Stimulated activated CD4-positive, alpha-beta T cell treated with anti-CD3 and anti-CD28 coated beads, TNF-alpha, amount 100 ng/mL, for 4 hours (primary cell): Measurements from ENCODE around the gene ENC1.
"Not testable (repeated sequence)": the region's sequence is repeated elsewhere in the genome, so short reads cannot be mapped to it uniquely, and the experiment has no call there.

Experiments used
- DNase-seq, 3 experiments: peaks; one replicate each; pipeline ENCODE4 v3.0.0-alpha.2; 2020; ENCODE audit warnings: low read depth in 3 of 3

Gene ENC1

GRCh38 chr5:74640450-74640953 is at the start of gene ENC1:
TSS of gene ENC1 (minus strand) at chr5:74640728. CDS start at chr5:74636485, 4,243 bp downstream.
- peak; percentile 49 to 57 (median 50) for DNase-seq

- no peak for DNase-seq
These were observed 46.6 kb upstream of the ENC1 start for GRCh38 chr5:74686962-74687751.

- no peak for DNase-seq
These were observed 45.6 kb upstream of the ENC1 start for GRCh38 chr5:74685979-74686631.

GRCh38 chr5:74684900-74685851 is 44.6 kb upstream of the ENC1 start, which contains the start of gene HEXB:
TSS of gene HEXB (plus strand) at chr5:74685233. CDS start at chr5:74685261, 28 bp downstream.
- peak; percentile 73 to 75 (median 74) for DNase-seq

- no peak for DNase-seq
These were observed 39.4 kb upstream of the ENC1 start for GRCh38 chr5:74679966-74680365.

- not testable (repeated sequence) for DNase-seq
These were observed 38.8 kb upstream of the ENC1 start for GRCh38 chr5:74679300-74679699.

GRCh38 chr5:74678123-74678522 is 37.6 kb upstream of the ENC1 start:
- not testable (repeated sequence) for DNase-seq

GRCh38 chr5:74676466-74676865 is 35.9 kb upstream of the ENC1 start:
- DNase-seq = not testable (repeated sequence)

- no peak for DNase-seq
These were observed 32.7 kb upstream of the ENC1 start for GRCh38 chr5:74673011-74673790.

GRCh38 chr5:74672215-74672877 is 31.8 kb upstream of the ENC1 start:
- DNase-seq = no peak

- no peak for DNase-seq
These were observed 30.0 kb upstream of the ENC1 start for GRCh38 chr5:74670396-74671038.

- DNase-seq = no peak
These were observed 29.3 kb upstream of the ENC1 start for GRCh38 chr5:74669821-74670220.

GRCh38 chr5:74667396-74667795 is 26.9 kb upstream of the ENC1 start:
- DNase-seq = no peak

GRCh38 chr5:74665816-74666215 is 25.3 kb upstream of the ENC1 start:
- no peak for DNase-seq

GRCh38 chr5:74665273-74665672 is 24.7 kb upstream of the ENC1 start:
- DNase-seq = no peak

GRCh38 chr5:74664551-74664950 is 24.0 kb upstream of the ENC1 start:
- DNase-seq = no peak

- no peak for DNase-seq
These were observed 20.3 kb upstream of the ENC1 start for GRCh38 chr5:74660873-74661272.

- DNase-seq = no peak
These were observed 19.6 kb upstream of the ENC1 start for GRCh38 chr5:74660140-74660539.

GRCh38 chr5:74659172-74659571 is 18.6 kb upstream of the ENC1 start:
- DNase-seq = no peak

- DNase-seq = no peak
These were observed 16.6 kb upstream of the ENC1 start for GRCh38 chr5:74657165-74657564.
